Type B pancreatic cell (in vitro differentiated cells): ENCODE measurements around the gene C16orf82. TPM values are rescaled to one million over a fixed set of nuclear protein-coding genes. Genes with fewer than 3 reads are reported as not detected.

ENCODE experiments used
- DNase-seq: peaks from one replicate; pipeline ENCODE4 v3.0.0; 2021; ENCODE audit warnings: mixed read lengths; ENCODE audit not compliant: unreplicated experiment; ENCODE audit errors: extremely low spot score
- H3K27ac Mint-ChIP-seq: 2 replicates; pipeline ENCODE4 v1.8.0; 2021; ENCODE audit warnings: mild to moderate bottlenecking, mixed read lengths
- H3K27me3 Mint-ChIP-seq: 2 replicates; pipeline ENCODE4 v1.8.0; 2021; ENCODE audit warnings: mixed read lengths
- H3K36me3 Mint-ChIP-seq: 2 replicates; pipeline ENCODE4 v1.8.0; 2021; ENCODE audit warnings: mixed read lengths
- H3K4me1 Mint-ChIP-seq: one replicate; pipeline ENCODE4 v1.8.0; 2021; ENCODE audit warnings: mixed read lengths; ENCODE audit not compliant: unreplicated experiment
- H3K4me3 Mint-ChIP-seq: 2 replicates; pipeline ENCODE4 v1.8.0; 2021; ENCODE audit warnings: mild to moderate bottlenecking, mixed read lengths
- H3K9me3 Mint-ChIP-seq: 2 replicates; pipeline ENCODE4 v1.8.0; 2021; ENCODE audit warnings: mixed read lengths
- total RNA-seq: library from RNA; stranded (reverse); gene quantifications from 2 replicates; pipeline ENCODE4 v1.2.1, GENCODE V29; 2021; ENCODE audit warnings: low replicate concordance
- TF ChIP-seq, protein P1 (sequence below): fragments of 200-600 bp; sonication (generic); conservative IDR thresholded peaks from 2 replicates; pipeline ENCODE4 v1.5.0; 2021; ENCODE audit warnings: antibody characterized with exemption, mild to moderate bottlenecking

Gene C16orf82
- total RNA-seq, 1 donor from 2014 or later, result 0.43 TPM

DNA sequence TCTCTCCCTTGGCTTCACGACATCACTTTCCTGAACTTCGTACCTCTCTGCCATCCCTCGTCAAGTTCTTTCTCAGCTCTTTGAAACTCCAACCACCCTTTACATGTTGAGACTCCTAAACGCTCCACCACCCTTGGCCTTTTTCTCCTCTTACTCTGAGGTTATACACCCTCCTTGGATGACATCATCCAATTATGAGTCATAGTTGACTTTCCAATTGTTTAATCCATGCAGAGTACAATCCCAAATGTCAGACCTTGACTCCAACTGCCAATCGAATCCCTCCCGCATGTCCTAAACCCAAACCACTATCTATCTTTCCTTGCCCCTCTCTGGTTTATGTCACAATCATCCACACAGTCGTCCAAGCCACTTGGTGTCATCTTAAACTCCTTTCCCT lies 18.4 kb upstream of the C16orf82 start:
- Mint-ChIP-seq H3K9me3 (no peaks in the 10 kb centered on the region), H3K27ac (no peak overlapping the region), H3K27me3 (peaks cover 9% of the 10 kb centered on the region), H3K4me3 (no peak overlapping the region), H3K36me3 (no peaks in the 10 kb centered on the region), H3K4me1 (no peaks in the 10 kb centered on the region)
- no peak for DNase-seq
- TF ChIP-seq, protein P1, sequence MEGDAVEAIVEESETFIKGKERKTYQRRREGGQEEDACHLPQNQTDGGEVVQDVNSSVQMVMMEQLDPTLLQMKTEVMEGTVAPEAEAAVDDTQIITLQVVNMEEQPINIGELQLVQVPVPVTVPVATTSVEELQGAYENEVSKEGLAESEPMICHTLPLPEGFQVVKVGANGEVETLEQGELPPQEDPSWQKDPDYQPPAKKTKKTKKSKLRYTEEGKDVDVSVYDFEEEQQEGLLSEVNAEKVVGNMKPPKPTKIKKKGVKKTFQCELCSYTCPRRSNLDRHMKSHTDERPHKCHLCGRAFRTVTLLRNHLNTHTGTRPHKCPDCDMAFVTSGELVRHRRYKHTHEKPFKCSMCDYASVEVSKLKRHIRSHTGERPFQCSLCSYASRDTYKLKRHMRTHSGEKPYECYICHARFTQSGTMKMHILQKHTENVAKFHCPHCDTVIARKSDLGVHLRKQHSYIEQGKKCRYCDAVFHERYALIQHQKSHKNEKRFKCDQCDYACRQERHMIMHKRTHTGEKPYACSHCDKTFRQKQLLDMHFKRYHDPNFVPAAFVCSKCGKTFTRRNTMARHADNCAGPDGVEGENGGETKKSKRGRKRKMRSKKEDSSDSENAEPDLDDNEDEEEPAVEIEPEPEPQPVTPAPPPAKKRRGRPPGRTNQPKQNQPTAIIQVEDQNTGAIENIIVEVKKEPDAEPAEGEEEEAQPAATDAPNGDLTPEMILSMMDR, result no peak

DNA sequence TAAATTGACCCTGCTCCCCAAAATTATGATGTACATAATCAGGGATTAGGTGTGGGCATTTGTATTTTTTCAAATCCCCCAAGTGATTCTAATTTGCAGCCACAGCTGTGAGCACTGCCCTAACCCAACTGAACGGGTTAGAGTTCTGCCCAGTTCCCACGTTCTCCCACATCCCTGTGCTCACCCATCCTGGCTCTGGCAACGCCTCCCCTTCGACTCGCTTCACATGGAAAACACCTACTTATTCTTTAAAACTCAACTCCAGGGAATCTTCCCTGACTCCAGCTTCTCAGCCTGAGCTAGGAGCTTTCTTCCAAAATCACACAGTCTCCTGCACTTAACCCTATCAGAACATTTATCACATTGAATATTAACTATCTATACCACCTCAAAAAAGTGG lies 17.6 kb upstream of the C16orf82 start:
- Mint-ChIP-seq H3K36me3 (no peaks in the 10 kb centered on the region), H3K4me3 (no peak overlapping the region), H3K27me3 (peaks cover 9% of the 10 kb centered on the region), H3K9me3 (no peaks in the 10 kb centered on the region), H3K27ac (no peak overlapping the region), H3K4me1 (no peaks in the 10 kb centered on the region)
- TF ChIP-seq, protein P1, result no peak
- DNase-seq, result no peak

DNA sequence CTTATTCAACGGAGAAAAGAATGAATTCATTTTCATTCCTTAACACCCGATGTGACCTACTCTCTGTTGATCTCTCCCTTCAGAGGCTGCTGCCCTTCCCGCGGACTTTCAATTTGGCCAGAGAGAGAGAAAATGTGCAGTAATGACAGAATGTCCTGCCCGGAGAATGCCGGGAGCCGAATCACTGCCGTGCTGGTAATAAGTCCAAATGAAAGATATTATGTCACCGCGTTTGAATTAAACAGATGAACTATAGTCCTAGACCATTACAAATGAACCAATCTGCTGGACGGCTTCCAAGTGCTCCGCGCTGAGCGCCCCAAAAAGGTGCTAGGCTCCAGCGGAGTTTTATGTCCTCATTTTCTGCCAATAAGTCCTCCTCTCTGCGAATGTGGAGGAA lies 14.7 kb upstream of the C16orf82 start:
- no peak for DNase-seq
- Mint-ChIP-seq H3K4me3 (no peak overlapping the region), H3K4me1 (no peaks in the 10 kb centered on the region), H3K27me3 (peaks cover 9% of the 10 kb centered on the region), H3K36me3 (no peaks in the 10 kb centered on the region), H3K27ac (no peak overlapping the region), H3K9me3 (no peaks in the 10 kb centered on the region)
- TF ChIP-seq, protein P1, result no peak

DNA sequence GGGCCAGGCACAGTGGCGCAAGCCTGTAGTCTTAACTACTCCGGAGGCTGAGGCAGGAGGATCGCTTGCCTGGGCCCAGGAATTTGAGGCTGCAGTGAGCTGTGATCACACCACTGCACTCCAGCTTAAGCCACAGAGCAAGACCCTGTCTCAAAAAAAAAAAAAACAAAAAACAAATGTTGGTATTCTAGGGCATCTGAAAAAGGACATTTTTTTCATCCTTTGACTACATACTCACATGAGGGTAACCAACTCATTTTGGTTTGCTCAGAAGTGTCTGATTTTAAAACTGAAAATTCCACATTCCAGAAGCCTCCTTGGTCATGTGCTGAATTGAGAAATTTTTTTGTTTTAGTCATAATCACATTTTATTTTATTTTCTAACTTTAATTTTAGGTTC lies 12.7 kb upstream of the C16orf82 start:
- Mint-ChIP-seq H3K36me3 (no peaks in the 10 kb centered on the region), H3K27me3 (peaks cover 9% of the 10 kb centered on the region), H3K27ac (no peak overlapping the region), H3K4me1 (no peaks in the 10 kb centered on the region), H3K4me3 (no peak overlapping the region), H3K9me3 (no peaks in the 10 kb centered on the region)
- TF ChIP-seq, protein P1, result no peak
- no peak for DNase-seq

DNA sequence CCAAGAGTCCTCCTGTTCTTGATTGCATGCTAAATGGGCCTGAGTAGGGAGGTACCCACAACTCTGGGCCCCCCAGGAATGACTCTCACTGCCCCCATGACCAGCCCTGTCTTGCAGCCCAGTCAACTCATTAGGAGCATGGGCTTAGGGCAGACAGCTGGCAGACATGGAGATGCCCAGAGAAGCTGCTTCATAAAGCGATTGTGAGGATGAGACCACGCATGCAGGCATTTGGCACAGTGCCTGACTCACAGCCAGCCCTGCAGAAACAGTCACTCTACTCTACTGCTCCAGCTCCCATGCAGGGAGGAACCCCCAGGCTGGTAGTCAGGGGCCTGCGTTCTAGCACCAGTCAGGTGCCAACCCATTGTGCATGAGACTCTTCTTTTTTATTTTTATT lies 8.4 kb upstream of the C16orf82 start:
- DNase-seq, result no peak
- no peaks in the 10 kb centered on the region for H3K4me1 Mint-ChIP-seq
- no peak overlapping the region for H3K4me3 Mint-ChIP-seq
- peaks cover 5% of the 10 kb centered on the region for H3K27me3 Mint-ChIP-seq
- H3K36me3 Mint-ChIP-seq, result no peaks in the 10 kb centered on the region
- H3K27ac Mint-ChIP-seq, result no peak overlapping the region
- TF ChIP-seq, protein P1, result no peak
- no peaks in the 10 kb centered on the region for H3K9me3 Mint-ChIP-seq

DNA sequence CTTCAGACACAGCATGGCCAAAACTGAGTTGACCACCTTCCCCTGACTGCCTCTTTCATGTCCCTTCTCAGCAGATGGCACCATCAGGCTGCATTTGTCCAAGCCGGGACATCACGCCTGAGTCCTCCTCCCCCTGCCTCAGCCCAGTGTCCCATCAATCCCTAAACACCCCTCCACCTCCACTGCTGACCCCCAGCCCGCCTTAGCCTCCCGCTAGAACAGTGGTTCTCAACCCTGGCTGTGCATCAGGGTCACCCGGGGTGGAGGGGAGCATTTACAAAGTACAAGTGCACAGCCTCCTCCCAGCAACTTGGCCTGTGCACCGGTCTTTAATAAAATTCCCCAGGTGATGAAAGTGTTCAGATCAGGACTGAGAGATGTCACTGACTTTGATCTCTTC lies 4.0 kb downstream of the C16orf82 start:
- TF ChIP-seq, protein P1, result no peak
- Mint-ChIP-seq H3K27me3 (peaks cover 12% of the 10 kb centered on the region), H3K4me3 (no peak overlapping the region), H3K9me3 (no peaks in the 10 kb centered on the region), H3K27ac (no peak overlapping the region), H3K36me3 (no peaks in the 10 kb centered on the region), H3K4me1 (no peaks in the 10 kb centered on the region)
- DNase-seq, result no peak
